Tibial nerve (tissue), 4 donors: ENCODE results near the gene RPLP2.

Experiments
- EP300 ChIP-seq, 2 donors: sonication (generic); formaldehyde crosslinking; IDR thresholded peaks; one replicate each; pipeline ENCODE4 v1.6.1; 2017; ENCODE audit warnings: antibody characterized with exemption in 2 of 2, mild to moderate bottlenecking in 1 of 2
- POLR2A ChIP-seq, 2 donors: fragments of 450-650 bp; IDR thresholded peaks; one replicate each; pipeline ENCODE4 v1.6.1; 2017; ENCODE audit warnings: antibody characterized with exemption in 2 of 2, mild to moderate bottlenecking in 2 of 2, moderate library complexity in 2 of 2
- TF ChIP-seq, protein P1 (sequence below), 5 experiments: fragments of 200-600 bp in 3 of 5; fragments of 450-650 bp in 2 of 5; sonication (generic) in 3 of 5; IDR thresholded peaks; one replicate each; pipeline ENCODE4 v1.5.1; 2016 to 2019; ENCODE audit warnings: antibody characterized with exemption in 5 of 5, mild to moderate bottlenecking in 3 of 5, moderate library complexity in 2 of 5

DNA sequence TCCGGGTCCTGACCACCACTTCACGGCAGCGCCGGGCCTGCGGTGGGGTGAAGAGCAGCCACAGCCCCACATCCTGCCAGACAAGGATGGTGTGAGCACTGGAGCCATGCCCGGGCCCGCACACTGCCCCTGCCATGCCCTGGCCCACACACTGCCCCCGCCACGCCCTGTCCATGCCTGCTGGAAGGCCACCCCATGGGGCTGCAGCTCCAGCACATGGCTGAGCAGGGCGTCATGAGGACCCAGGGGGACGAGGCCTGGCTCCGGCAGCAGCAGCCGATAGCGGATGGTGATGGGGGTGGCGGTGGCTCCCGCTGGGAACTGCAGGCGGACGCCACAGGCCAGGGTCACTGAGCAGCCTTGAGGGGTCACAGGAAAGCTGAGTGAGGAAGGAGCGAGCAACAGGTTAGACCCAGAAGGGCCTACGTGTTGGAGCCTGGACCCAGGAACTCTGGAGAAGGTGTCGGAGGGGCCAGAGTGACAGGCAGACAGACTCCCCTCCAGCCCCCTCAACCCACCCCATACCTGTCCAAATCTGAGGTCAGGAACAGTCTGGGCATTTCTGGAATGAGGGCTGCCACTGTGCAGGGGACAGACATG, 7.6 kb upstream of the RPLP2 start:
- TF ChIP-seq, protein P1, sequence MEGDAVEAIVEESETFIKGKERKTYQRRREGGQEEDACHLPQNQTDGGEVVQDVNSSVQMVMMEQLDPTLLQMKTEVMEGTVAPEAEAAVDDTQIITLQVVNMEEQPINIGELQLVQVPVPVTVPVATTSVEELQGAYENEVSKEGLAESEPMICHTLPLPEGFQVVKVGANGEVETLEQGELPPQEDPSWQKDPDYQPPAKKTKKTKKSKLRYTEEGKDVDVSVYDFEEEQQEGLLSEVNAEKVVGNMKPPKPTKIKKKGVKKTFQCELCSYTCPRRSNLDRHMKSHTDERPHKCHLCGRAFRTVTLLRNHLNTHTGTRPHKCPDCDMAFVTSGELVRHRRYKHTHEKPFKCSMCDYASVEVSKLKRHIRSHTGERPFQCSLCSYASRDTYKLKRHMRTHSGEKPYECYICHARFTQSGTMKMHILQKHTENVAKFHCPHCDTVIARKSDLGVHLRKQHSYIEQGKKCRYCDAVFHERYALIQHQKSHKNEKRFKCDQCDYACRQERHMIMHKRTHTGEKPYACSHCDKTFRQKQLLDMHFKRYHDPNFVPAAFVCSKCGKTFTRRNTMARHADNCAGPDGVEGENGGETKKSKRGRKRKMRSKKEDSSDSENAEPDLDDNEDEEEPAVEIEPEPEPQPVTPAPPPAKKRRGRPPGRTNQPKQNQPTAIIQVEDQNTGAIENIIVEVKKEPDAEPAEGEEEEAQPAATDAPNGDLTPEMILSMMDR (IDR thresholded peaks at IDR 0.05) = no peak
- TF ChIP-seq EP300 (IDR thresholded peaks at IDR 0.05) (no peak), POLR2A (IDR thresholded peaks at IDR 0.05) (no peak)
